Measurements from ENCODE around the gene SLC16A4.

SLC16A4 gene

GRCh38 chr1:110335265-110335664 lies 55.6 kb downstream of the SLC16A4 start:
- H3K27me3 Mint-ChIP-seq: no peaks in the 10 kb centered on the region
- peaks cover 5% of the 10 kb centered on the region for H3K36me3 Mint-ChIP-seq
- H3K9me3 Mint-ChIP-seq: no peaks in the 10 kb centered on the region
- H3K4me1 Mint-ChIP-seq: peaks cover 25% of the 10 kb centered on the region
- H3K27ac Mint-ChIP-seq: no peak overlapping the region
- no peak overlapping the region for H3K4me3 Mint-ChIP-seq

DNA sequence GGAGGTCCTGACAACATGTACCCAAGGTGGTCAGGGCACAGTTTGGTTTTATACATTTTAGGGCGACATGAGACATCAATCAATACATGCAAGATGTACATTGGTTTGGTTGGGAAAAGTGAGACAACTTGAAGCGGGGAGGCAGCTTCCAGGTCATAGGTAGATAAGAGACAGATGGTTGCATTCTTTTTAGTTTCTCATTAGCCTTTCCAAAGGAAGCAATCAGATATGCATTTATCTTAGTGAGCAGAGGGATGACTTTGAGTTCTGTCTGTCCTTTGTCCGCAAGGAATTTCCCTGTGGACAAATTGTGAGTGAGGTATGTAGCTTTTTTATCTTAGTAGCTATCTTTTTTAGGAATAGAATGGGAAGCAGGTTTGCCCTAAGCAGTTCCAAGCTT lies 62.1 kb downstream of the SLC16A4 start:
- Mint-ChIP-seq H3K27me3 (no peaks in the 10 kb centered on the region), H3K9me3 (no peaks in the 10 kb centered on the region), H3K36me3 (no peaks in the 10 kb centered on the region), H3K4me3 (no peak overlapping the region), H3K27ac (no peak overlapping the region), H3K4me1 (no peaks in the 10 kb centered on the region)

- no peak overlapping the region for H3K27ac Mint-ChIP-seq
These were observed 62.6 kb downstream of the SLC16A4 start for GRCh38 chr1:110328274-110328673.

DNA sequence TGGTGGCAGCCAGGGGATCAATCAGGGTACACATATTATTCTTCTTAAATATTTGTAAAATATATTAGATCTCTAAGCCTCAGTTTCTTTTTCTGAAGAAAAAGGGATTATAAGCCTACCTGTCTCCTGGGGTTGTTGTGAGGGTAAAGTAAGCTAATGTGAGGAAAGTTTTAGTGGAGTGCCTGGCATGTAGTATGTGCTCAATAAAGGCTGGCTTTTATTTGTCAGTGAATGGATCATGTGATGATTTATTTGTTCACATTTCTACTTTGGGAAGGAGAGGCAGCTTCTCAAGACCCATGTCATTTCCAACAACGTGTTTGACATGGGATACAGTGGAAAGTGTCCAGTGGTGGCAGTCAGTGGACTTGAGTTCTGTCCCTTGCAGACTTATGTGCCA lies 64.0 kb downstream of the SLC16A4 start:
- no peaks in the 10 kb centered on the region for H3K36me3 Mint-ChIP-seq
- H3K4me3 Mint-ChIP-seq: no peak overlapping the region
- H3K27me3 Mint-ChIP-seq: no peaks in the 10 kb centered on the region
- no peak overlapping the region for H3K27ac Mint-ChIP-seq
- no peaks in the 10 kb centered on the region for H3K4me1 Mint-ChIP-seq
- no peaks in the 10 kb centered on the region for H3K9me3 Mint-ChIP-seq

More at GRCh38 chr1:110328274-110328673, 62.6 kb downstream of the SLC16A4 start:
- Mint-ChIP-seq H3K27me3 (no peaks in the 10 kb centered on the region), H3K4me1 (no peaks in the 10 kb centered on the region), H3K36me3 (no peaks in the 10 kb centered on the region), H3K4me3 (no peak overlapping the region), H3K9me3 (no peaks in the 10 kb centered on the region)

- H3K4me3 Mint-ChIP-seq: no peak overlapping the region
- H3K27ac Mint-ChIP-seq: no peak overlapping the region
- H3K4me1 Mint-ChIP-seq: no peaks in the 10 kb centered on the region
- no peaks in the 10 kb centered on the region for H3K36me3 Mint-ChIP-seq
- no peaks in the 10 kb centered on the region for H3K27me3 Mint-ChIP-seq
- H3K9me3 Mint-ChIP-seq: no peaks in the 10 kb centered on the region
These were observed 66.2 kb downstream of the SLC16A4 start for GRCh38 chr1:110324667-110325066.

- no peak overlapping the region for H3K27ac Mint-ChIP-seq
- no peak overlapping the region for H3K4me3 Mint-ChIP-seq
- H3K9me3 Mint-ChIP-seq: no peaks in the 10 kb centered on the region
These were observed 69.0 kb downstream of the SLC16A4 start for GRCh38 chr1:110321846-110322245.

GRCh38 chr1:110321045-110321444 lies 69.8 kb downstream of the SLC16A4 start:
- Mint-ChIP-seq H3K27me3 (no peaks in the 10 kb centered on the region), H3K36me3 (peaks cover 2% of the 10 kb centered on the region), H3K4me3 (no peak overlapping the region), H3K27ac (no peak overlapping the region), H3K4me1 (no peaks in the 10 kb centered on the region), H3K9me3 (no peaks in the 10 kb centered on the region)

More at GRCh38 chr1:110321846-110322245, 69.0 kb downstream of the SLC16A4 start:
- no peaks in the 10 kb centered on the region for H3K27me3 Mint-ChIP-seq
- H3K36me3 Mint-ChIP-seq: peaks cover 2% of the 10 kb centered on the region
- no peaks in the 10 kb centered on the region for H3K4me1 Mint-ChIP-seq

- Mint-ChIP-seq H3K4me1 (no peaks in the 10 kb centered on the region), H3K27ac (no peak overlapping the region), H3K36me3 (peaks cover 2% of the 10 kb centered on the region), H3K4me3 (no peak overlapping the region), H3K27me3 (no peaks in the 10 kb centered on the region), H3K9me3 (no peaks in the 10 kb centered on the region)
These were observed 70.7 kb downstream of the SLC16A4 start for GRCh38 chr1:110320168-110320518.

- Mint-ChIP-seq H3K9me3 (no peaks in the 10 kb centered on the region), H3K36me3 (peaks cover 2% of the 10 kb centered on the region), H3K4me3 (no peak overlapping the region), H3K27me3 (no peaks in the 10 kb centered on the region), H3K27ac (no peak overlapping the region), H3K4me1 (no peaks in the 10 kb centered on the region)
These were observed 71.3 kb downstream of the SLC16A4 start for GRCh38 chr1:110319332-110320167.

- Mint-ChIP-seq H3K9me3 (no peaks in the 10 kb centered on the region), H3K27me3 (no peaks in the 10 kb centered on the region), H3K4me1 (peaks cover 4% of the 10 kb centered on the region), H3K4me3 (no peak overlapping the region), H3K36me3 (peaks cover 2% of the 10 kb centered on the region), H3K27ac (no peak overlapping the region)
These were observed 72.8 kb downstream of the SLC16A4 start for GRCh38 chr1:110318046-110318445.

- H3K36me3 Mint-ChIP-seq: peaks cover 2% of the 10 kb centered on the region
- H3K27me3 Mint-ChIP-seq: no peaks in the 10 kb centered on the region
These were observed 74.1 kb downstream of the SLC16A4 start for GRCh38 chr1:110316735-110317134.

More at GRCh38 chr1:110316735-110317134, 74.1 kb downstream of the SLC16A4 start:
- no peak overlapping the region for H3K27ac Mint-ChIP-seq
- H3K4me1 Mint-ChIP-seq: peaks cover 6% of the 10 kb centered on the region
- H3K4me3 Mint-ChIP-seq: no peak overlapping the region
- no peaks in the 10 kb centered on the region for H3K9me3 Mint-ChIP-seq
